Activated CD8-positive, alpha-beta T cell treated with anti-CD3 and anti-CD28 coated beads for 36 hours (primary cell): ENCODE measurements around the gene TAF9. TPM values are rescaled to one million over a fixed set of nuclear protein-coding genes. Genes with fewer than 3 reads are reported as not detected.

Source experiments
- ATAC-seq: fragments of 200-7000 bp; cut with Tn5 transposase; one replicate; pipeline ENCODE4 v1.10.0; 2021; ENCODE audit warnings: mild to moderate bottlenecking, moderate library complexity
- CTCF ChIA-PET: fragments of 350-600 bp; sonication (Branson Sonifier 250); formaldehyde crosslinking; loops from one replicate; lab custom pipeline; 2021; ENCODE audit warnings: antibody characterized with exemption; lab: Charles Lee
- POLR2A ChIA-PET: fragments of 350-600 bp; sonication (Branson Sonifier 250); formaldehyde crosslinking; loops from one replicate; lab custom pipeline; 2021; ENCODE audit warnings: antibody characterized with exemption; lab: Charles Lee
- DNase-seq: peaks from one replicate; pipeline ENCODE4 v3.0.0-alpha.2; 2020
- H3K27ac Mint-ChIP-seq: one replicate; pipeline ENCODE4 v1.8.0; 2021; ENCODE audit warnings: mild to moderate bottlenecking, mixed read lengths
- H3K27me3 Mint-ChIP-seq: one replicate; pipeline ENCODE4 v1.8.0; 2021; ENCODE audit warnings: mixed read lengths
- H3K36me3 Mint-ChIP-seq: one replicate; pipeline ENCODE4 v1.8.0; 2021; ENCODE audit warnings: low read depth, mixed read lengths
- H3K4me1 Mint-ChIP-seq: one replicate; pipeline ENCODE4 v1.8.0; 2021; ENCODE audit warnings: low read depth, mixed read lengths
- H3K4me3 Mint-ChIP-seq: one replicate; pipeline ENCODE4 v1.8.0; 2021; ENCODE audit warnings: mild to moderate bottlenecking, moderate library complexity, mixed read lengths
- H3K9me3 Mint-ChIP-seq: one replicate; pipeline ENCODE4 v1.8.0; 2021; ENCODE audit warnings: mixed read lengths
- CTCF ChIP-seq: fragments of 200-600 bp; IDR thresholded peaks from one replicate; pipeline ENCODE4 v1.8.0; 2022; ENCODE audit warnings: antibody characterized with exemption, mild to moderate bottlenecking
- intact Hi-C: fragments of 100-400 bp; cut with micrococcal nuclease; formaldehyde crosslinking; loops from one replicate; pipeline ENCODE4 v1.10.0; 2022
- total RNA-seq, 2 experiments: library from RNA; stranded (reverse); gene quantifications; one replicate each; pipeline ENCODE4 v1.2.3, GENCODE V29; 2021

The TAF9 gene
- total RNA-seq, 2 experiments from 2014 or later: 68.8 to 70.6 TPM

GRCh38 chr5:69331528-69332445 lies 37.5 kb downstream of the TAF9 start:
- H3K36me3 Mint-ChIP-seq: peaks cover 4% of the 10 kb centered on the region
- no peaks in the 10 kb centered on the region for H3K9me3 Mint-ChIP-seq
- ATAC-seq (no peak), DNase-seq (no peak)
- H3K4me3 Mint-ChIP-seq: peak overlapping the region; percentile 76
- H3K4me1 Mint-ChIP-seq: peaks cover 12% of the 10 kb centered on the region
- intact Hi-C loops: loop anchor here (5.0 to 10.0 kb wide), 2 partner anchors 237 to 289 kb away; partner anchors contain the start of gene SLC30A5
- H3K27me3 Mint-ChIP-seq: no peaks in the 10 kb centered on the region
- ChIA-PET CTCF (interaction anchor here (1.0 to 1.4 kb wide), 5 partner anchors 40 to 289 kb away, joined by 3 to 4 read pairs (median 4); partner anchors contain the start of genes CENPH and SLC30A5), POLR2A (interaction anchor here (1.4 kb wide), 1 partner anchor 11 kb away, joined by 6 read pairs; no protein-coding TSS in a partner anchor)
- peak overlapping the region; percentile 96 for H3K27ac Mint-ChIP-seq
- no peak for TF ChIP-seq CTCF

- ATAC-seq (no peak), DNase-seq (no peak)
- H3K9me3 Mint-ChIP-seq: no peaks in the 10 kb centered on the region
- ChIA-PET CTCF (no interaction called here), POLR2A (no interaction called here)
- no peak overlapping the region for H3K27ac Mint-ChIP-seq
- TF ChIP-seq CTCF: no peak
- intact Hi-C loops: loop anchor here (5.0 to 10.0 kb wide), 2 partner anchors 235 to 288 kb away; partner anchors contain the start of gene SLC30A5
- no peaks in the 10 kb centered on the region for H3K27me3 Mint-ChIP-seq
- no peak overlapping the region for H3K4me3 Mint-ChIP-seq
- peaks cover 12% of the 10 kb centered on the region for H3K4me1 Mint-ChIP-seq
- peaks cover 4% of the 10 kb centered on the region for H3K36me3 Mint-ChIP-seq
Measured at GRCh38 chr5:69329905-69330489, 39.3 kb downstream of the TAF9 start.

GRCh38 chr5:69326365-69326764 lies 43.0 kb downstream of the TAF9 start:
- H3K27ac Mint-ChIP-seq: no peak overlapping the region
- ChIA-PET POLR2A (no interaction called here), CTCF (interaction anchor here (1.1 to 1.9 kb wide), 2 partner anchors 8 to 16 kb away, joined by 3 to 4 read pairs; no protein-coding TSS in a partner anchor)
- no peaks in the 10 kb centered on the region for H3K27me3 Mint-ChIP-seq
- TF ChIP-seq CTCF: no peak
- H3K4me3 Mint-ChIP-seq: no peak overlapping the region
- no peaks in the 10 kb centered on the region for H3K4me1 Mint-ChIP-seq
- H3K9me3 Mint-ChIP-seq: no peaks in the 10 kb centered on the region
- ATAC-seq (no peak), DNase-seq (no peak)
- intact Hi-C loops: no loop called here
- no peaks in the 10 kb centered on the region for H3K36me3 Mint-ChIP-seq

GRCh38 chr5:69317391-69317790 lies 51.9 kb downstream of the TAF9 start:
- CTCF ChIA-PET: no interaction called here
- ATAC-seq (no peak), DNase-seq (no peak)
- Mint-ChIP-seq H3K27ac (no peak overlapping the region), H3K4me3 (no peak overlapping the region), H3K36me3 (peaks cover 21% of the 10 kb centered on the region), H3K4me1 (no peaks in the 10 kb centered on the region), H3K27me3 (no peaks in the 10 kb centered on the region), H3K9me3 (no peaks in the 10 kb centered on the region)
- intact Hi-C loops: no loop called here
- TF ChIP-seq CTCF: no peak
- POLR2A ChIA-PET: no interaction called here
